GM15510 (cell line): Measurements from ENCODE around the gene ARHGDIB.

Source experiments
- POLR2A ChIP-seq: IDR thresholded peaks from 3 replicates; pipeline ENCODE4 v1.6.1; 2011; ENCODE audit warnings: borderline replicate concordance; ENCODE audit not compliant: insufficient read length; ENCODE audit errors: extremely low read depth

The ARHGDIB gene

DNA sequence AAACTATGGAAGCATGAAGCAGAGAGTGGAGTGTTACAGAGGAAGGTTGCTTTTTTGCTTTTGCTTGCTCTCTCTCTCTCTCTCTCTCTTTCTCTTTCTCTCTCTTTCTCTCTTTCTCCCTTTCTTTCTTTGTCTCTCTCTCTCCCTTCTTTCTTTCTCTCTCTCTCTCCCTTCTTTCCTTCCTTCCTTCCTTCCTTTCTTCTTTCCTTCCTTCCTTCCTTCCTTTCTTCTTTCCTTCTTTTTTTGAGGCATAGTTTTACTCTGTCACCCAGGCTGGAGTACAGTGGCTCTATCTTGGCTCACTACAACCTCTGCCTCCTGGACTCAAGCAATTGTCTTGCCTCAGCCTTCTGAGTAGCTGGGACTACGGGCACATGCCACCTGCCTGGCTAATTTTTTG is 7.6 kb downstream of the ARHGDIB start:
- TF ChIP-seq POLR2A = no peak

GRCh38 chr12:14952299-14952921 is 9.0 kb downstream of the ARHGDIB start:
- TF ChIP-seq POLR2A = no peak

DNA sequence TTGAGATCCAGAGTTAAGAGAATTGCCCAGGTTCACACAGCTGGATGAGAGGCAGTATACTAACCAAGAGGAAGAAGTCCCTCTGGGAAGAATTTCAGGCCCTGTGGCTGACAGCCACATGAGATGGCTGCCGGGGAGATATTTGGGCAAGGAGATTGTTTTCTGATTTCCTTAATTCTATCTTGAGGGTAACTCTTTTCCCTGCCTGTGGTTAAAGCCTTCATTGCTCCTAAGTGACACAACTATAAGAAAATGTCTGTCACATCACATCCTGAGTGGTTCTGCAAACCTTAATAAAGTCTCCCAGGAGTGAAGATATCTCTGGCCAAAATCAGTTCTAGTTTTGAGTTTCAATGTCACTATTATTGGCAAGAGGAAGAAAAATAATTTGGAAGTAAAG is 9.6 kb downstream of the ARHGDIB start:
- no peak for TF ChIP-seq POLR2A

- no peak for TF ChIP-seq POLR2A
Observed at GRCh38 chr12:14950982-14951746, 10.2 kb downstream of the ARHGDIB start.

DNA sequence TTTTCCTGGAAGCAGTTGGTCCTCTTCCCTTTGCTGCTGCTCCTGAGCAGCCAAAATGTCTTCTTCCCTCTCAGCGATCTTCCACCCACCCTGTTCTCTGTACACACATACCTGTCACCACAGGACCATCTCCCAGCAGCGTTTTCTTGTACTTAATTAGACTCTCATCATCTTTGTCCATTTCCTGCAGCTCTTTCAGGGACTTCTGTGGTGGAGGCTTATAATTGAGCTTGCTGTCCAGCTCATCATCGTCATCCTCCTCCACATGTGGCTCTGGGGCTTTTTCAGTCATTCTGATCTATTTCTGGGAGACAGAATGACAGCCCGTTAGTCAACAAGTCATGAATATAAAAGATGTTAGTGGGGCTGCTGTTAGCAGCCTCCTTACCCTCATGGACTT is 11.0 kb downstream of the ARHGDIB start:
- no peak for TF ChIP-seq POLR2A

DNA sequence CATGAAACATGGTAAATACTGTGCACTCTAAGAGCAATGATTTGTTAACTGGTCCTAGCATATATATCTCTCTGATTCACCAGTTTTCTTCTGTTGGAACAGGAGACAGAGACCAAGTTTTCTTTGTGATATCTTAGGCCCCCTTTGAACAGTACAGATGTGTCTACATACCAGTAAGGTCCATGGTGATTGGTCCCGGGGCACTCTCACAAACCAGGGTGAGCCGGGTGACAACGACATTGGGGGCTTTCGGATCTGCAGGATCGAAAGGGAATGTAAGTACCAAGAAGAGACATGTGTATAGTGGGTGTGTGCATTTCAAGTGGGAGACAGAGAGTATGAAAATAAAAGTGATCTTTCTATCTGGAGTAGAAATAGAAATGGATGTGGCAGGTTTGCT is 11.8 kb downstream of the ARHGDIB start:
- no peak for TF ChIP-seq POLR2A

GRCh38 chr12:14948672-14949071 is 12.7 kb downstream of the ARHGDIB start:
- peak; percentile 55 for TF ChIP-seq POLR2A

GRCh38 chr12:14946861-14947260 is 14.5 kb downstream of the ARHGDIB start:
- TF ChIP-seq POLR2A = no peak

- TF ChIP-seq POLR2A = no peak
Observed at GRCh38 chr12:14946162-14946561, 15.2 kb downstream of the ARHGDIB start.

GRCh38 chr12:14942196-14942931 is 19.0 kb downstream of the ARHGDIB start:
- TF ChIP-seq POLR2A = no peak

- TF ChIP-seq POLR2A = no peak
Observed at GRCh38 chr12:14941369-14941768, 20.0 kb downstream of the ARHGDIB start.

GRCh38 chr12:14938301-14938700 is 23.1 kb downstream of the ARHGDIB start, which contains the start of gene ERP27:
TSS of gene ERP27 (minus strand) at chr12:14938537. CDS start at chr12:14938508, 29 bp downstream.
- TF ChIP-seq POLR2A = no peak

DNA sequence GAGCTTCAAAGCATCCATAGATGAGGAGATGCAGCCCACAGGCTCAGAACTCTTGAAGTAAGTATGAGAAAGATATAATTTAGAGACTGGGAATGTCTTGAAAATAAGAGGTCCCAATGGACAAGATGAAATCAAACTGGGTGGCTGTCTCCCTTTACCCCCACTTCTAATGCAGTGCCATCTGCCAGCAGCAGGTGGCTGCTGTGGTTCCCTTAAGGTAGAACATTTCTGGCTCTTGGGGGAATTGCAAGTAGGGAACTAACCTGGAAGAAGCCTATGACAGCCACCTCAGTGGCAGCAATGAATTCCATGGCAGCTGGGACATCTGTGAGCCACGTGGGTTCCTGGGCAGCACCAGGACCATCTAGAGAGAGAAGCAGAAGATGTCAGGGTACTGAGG is 23.7 kb downstream of the ARHGDIB start:
- no peak for TF ChIP-seq POLR2A

- TF ChIP-seq POLR2A = no peak
Observed at GRCh38 chr12:14937014-14937413, 24.4 kb downstream of the ARHGDIB start.

DNA sequence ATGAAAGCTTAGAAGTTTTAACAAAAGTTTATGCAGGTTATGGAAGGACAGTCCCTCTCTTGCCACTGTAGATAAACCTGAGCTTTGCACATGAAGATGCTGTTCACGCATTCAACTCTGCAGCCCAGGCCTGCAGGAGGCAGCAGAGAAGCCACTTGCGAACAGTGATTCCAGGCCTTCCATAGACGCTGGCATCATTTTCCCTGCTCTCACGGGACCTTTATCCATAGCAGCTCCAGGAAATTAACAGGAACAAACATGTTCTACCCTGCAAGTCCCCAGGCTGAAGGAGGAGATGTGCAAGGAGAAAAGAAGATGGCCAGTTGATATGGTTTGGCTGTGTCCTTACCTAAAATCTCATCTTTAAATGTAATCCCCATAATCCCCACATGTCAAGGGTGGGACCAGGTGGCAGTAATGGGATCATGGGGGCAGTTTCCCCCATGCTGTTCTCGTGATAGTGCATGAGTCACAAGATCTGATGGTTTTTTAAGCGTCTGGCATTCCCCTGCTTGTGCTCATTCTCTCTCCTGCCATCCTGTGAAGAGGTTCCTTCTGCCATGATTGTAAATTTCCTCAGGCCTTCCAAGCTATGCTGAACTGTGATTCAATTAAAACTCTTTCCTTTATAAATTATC is 25.1 kb downstream of the ARHGDIB start:
- TF ChIP-seq POLR2A = no peak
